ENCODE results near the gene ABCC5.

- TF ChIP-seq CTCF (IDR thresholded peaks at IDR 0.05) (no peak), POLR2A (IDR thresholded peaks at IDR 0.05) (no peak)
Measured at GRCh38 chr3:183930086-183930485, 87.6 kb downstream of the ABCC5 start.

Data from vagina (tissue), 2 donors.